ENCODE data around the gene R3HCC1L.

DNA sequence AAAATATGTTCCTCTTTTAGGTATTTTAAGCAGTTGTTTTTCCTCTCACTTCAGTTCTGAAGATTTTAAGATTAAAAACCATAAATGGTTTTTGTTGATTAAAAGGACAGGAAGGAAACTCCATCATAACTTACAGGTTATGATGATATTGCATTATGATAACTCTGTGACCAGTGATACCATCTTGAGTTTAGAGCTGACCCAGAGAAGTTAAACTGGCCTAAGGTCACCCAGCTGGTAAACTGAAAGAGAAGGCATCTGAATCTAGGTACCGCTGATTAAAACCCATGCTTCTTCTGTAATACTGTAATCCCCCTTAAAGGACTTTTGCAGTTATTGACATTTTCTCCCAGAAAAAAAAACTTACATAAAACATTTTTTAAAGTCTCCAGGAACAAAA is 103.9 kb downstream of the R3HCC1L start:
- TF ChIP-seq, protein P1, sequence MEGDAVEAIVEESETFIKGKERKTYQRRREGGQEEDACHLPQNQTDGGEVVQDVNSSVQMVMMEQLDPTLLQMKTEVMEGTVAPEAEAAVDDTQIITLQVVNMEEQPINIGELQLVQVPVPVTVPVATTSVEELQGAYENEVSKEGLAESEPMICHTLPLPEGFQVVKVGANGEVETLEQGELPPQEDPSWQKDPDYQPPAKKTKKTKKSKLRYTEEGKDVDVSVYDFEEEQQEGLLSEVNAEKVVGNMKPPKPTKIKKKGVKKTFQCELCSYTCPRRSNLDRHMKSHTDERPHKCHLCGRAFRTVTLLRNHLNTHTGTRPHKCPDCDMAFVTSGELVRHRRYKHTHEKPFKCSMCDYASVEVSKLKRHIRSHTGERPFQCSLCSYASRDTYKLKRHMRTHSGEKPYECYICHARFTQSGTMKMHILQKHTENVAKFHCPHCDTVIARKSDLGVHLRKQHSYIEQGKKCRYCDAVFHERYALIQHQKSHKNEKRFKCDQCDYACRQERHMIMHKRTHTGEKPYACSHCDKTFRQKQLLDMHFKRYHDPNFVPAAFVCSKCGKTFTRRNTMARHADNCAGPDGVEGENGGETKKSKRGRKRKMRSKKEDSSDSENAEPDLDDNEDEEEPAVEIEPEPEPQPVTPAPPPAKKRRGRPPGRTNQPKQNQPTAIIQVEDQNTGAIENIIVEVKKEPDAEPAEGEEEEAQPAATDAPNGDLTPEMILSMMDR (conservative IDR thresholded peaks at IDR 0.05; ENCODE audit: low read depth, low read length), result no peak
- TF ChIP-seq EZH2 (IDR thresholded peaks at IDR 0.05; ENCODE audit: borderline replicate concordance, low read depth, low read length, poor library complexity, severe bottlenecking), result no peak

Measured in A673 (cell line).